Kidney tubule cell (primary cell): ENCODE results near the gene ZNF778.
"Not testable (repeated sequence)": the region's sequence is repeated elsewhere in the genome, so short reads cannot be mapped to it uniquely, and the experiment has no call there.

Source experiments
- DNase-seq: peaks from one replicate; pipeline ENCODE4 v3.0.0-alpha.2; 2018; ENCODE audit warnings: low spot score

Gene ZNF778

DNA sequence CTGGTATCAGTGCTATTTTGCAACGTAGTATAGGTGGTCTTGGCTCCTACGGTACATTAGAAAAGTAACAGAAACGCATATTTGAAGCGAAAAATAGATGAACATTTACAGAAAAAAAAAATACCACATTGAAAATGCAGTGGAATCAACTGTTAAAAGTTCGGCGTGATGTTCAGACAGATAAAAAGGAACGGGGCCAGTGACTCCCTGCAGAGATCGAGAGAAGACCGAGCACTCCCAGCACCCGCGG, 440 bp upstream of the ZNF778 start:
- no peak for DNase-seq

DNA sequence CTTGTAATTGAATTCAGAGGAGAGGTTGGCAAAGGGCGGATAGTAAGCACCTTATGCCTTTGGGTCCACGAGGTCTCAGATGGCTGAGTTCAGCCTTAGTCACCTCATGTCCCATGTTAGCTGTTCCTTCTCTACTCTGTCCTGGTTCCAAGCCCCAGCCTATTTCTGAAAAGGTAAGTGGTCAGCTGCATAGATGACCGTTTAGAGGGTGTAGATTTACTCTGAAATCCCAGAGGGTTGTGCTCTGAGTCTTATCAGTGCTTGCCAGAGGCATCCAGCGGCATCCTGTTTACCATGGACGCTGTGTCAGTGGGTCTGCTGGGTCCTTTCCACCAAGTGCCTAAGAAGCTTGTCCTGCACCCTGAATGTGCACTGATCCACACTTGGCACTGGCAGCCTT, 1.9 kb downstream of the ZNF778 start:
- no peak for DNase-seq

DNA sequence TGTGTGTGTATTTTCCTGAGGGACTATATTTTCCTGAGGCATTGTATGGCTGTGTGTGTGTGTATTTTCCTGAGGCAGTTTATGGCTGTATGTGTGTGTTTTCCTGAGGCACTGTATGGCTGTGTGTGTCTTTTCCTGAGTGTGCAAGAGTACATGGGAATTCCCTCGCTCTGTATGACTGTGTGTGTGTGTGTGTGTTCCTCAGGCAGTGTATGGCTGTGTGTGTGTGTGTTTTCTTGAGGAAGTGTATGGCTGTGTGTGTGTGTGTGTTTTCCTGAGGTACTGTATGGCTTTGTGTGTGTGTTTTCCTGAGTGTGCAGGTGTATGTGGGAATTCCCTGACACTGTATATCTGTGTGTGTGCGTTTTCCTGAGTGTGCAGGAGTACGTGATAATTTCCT, 4.1 kb downstream of the ZNF778 start:
- DNase-seq: no peak

DNA sequence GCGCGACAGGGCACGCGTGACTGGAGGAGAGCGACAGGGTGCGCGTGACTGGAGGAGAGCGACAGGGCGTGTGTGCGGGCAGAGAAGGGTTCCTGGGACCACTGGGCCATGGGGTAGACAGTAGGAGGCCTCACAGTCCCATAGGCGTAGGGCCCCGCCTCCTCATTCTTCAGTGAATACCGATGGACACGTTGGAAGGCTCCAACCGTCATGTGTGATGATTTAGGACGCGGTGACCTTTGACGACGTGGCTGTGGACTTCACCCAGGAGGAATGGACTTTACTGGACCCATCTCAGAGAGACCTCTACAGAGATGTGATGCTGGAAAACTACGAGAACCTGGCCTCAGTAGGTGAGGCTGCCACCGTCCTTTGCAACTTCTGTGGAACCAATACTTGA, 5.4 kb downstream of the ZNF778 start:
- no peak for DNase-seq

DNA sequence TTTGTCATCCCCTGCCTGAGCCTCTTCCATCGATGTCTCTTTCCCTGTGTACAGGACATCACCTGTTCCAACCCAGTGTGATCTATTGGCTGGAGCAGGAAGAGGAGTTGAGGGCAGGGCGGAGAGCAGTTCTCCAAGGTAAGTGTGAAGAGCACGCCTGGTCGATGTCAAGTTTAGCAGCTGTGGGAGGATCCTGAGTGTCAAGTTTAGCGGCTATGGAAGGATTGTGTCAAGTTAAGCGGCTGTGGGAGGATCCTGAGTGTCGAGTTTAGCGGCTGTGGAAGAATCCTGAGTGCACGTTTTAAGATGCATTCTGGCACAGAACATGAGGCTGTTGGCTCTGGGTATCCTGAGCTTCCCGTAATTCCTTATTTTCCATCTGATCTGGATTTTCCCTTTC, 7.2 kb downstream of the ZNF778 start:
- no peak for DNase-seq

DNA sequence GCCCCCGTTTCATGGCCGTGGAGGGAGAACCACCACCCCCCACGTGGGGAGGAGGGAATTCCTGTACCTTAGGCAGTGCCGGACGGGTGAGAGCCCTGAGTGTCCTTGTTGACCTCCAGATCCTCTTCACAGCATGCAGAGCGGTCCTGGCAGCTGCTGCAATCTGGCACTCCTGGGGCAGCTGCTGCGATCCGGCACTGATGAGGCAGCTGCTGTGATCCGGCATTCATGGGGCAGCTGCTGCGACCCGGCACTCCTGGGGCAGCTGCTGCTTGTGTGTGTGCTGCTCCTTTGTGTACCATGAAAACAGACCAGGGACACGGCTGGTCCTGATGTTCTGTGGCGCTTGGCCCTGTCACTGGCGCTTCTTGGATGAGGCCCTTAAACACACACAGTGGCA, 12.8 kb downstream of the ZNF778 start:
- no peak for DNase-seq

DNA sequence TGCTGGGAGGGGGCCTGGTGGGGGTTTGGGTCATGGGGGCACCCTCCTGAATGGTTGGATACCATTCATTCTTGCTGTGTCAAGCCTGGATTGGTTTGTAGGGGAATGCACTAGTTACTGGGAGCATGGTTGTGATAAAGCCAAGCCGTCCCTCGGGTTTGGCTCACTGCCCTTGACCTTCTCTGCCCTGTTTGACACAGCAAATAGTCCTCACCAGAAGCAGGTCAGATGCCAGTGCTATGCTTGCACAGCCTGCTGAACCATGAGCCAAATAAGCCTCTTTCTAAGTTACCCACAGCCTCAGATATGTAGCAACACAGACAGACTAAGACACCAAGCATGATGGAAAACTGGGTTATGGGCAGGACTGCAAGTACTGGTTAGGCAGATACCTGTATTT, 14.6 kb downstream of the ZNF778 start:
- no peak for DNase-seq

DNA sequence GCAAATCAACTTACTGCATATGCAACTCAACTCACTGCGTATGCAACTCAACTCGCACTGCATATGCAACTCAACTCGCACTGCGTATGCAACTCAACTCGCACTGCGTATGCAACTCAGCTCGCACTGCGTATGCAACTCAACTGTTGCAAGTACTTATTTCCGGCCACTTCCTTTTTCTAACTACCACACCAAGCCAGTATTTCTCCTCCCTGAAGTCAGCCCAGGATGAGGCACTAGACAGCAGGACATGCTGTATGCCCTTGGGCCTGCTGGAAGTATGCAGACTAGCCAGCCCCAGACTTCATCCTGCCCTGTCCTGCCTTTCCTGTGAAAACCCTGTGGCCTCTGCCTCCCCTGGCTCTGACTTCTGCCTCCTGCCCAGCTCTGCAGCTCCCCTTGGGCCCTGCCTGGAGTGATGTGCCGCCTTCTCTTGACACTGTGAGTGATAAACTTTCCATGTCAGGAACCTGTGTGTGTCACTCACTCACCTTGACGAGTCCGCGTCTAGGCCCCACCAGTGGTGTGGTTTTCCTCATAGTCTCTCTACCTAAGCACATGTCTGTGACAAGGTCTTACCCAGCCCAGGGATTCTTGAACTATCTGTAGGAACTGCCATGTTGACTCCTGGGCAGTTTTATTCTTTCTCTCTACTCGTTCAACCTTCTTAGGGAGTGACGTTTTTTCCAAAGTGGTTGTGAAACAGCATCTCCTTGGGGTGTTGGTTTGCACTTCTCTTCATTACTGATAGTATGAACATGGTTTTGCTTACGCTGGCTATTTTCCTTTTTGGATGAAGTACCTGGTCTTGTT, 16.4 kb downstream of the ZNF778 start:
- no peak for DNase-seq

DNA sequence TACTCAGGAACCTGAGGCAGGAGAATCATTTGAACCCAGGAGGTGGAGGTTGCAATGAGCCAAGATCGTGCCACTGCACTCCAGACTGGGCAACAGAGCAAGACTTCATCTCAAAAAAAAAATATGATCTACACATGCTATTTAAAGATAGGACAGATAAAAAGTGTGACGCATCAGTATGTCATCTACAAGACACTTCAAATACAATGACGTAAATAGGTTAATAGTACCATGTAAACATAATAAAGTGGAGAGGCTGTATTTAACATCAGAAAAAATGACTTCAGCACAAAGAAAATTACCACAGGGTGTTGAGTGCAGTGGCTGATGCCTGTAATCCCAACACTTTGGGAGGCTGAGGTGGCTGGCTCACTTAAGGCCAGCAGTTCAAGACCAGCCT, 20.2 kb downstream of the ZNF778 start:
- DNase-seq: no peak

DNA sequence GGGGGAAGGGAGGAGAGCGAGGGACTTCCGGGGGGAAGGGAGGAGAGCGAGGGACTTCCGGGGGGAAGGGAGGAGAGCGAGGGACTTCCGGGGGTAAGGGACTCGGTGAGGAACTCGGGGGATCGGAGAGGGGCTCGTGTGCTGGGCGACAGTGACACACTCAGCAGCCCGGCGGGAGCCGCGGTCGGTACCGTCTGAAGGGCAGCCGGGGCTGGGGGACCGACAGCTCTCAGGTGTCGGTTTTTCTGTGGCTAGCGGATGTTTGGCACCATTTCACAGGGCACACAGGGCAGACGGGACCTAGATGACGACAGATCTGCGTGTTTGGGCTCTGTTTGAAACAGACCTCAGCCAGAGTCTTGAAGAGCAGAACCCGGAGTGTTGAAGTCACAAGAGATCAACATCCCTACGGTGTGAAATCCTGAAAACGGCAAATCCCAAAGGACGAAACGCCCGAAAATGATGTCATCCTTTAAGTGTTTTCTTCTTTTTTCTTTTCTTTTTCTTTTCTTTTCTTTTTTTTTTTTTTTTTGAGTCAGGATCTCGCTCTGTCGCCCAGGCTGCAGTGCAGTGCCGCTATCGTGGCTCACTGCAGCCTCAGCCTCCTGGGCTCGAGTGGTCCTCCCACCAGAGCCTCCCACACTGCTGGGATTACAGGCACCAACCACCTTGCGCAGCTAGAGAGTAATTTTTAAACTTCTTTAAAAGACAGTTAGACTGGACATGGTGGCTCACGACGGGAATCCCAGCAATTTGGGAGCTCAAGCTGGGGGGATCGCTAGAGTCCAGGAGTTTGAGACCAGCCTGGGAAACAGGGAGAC, 23.9 kb downstream of the ZNF778 start:
- DNase-seq: peak; percentile 73

DNA sequence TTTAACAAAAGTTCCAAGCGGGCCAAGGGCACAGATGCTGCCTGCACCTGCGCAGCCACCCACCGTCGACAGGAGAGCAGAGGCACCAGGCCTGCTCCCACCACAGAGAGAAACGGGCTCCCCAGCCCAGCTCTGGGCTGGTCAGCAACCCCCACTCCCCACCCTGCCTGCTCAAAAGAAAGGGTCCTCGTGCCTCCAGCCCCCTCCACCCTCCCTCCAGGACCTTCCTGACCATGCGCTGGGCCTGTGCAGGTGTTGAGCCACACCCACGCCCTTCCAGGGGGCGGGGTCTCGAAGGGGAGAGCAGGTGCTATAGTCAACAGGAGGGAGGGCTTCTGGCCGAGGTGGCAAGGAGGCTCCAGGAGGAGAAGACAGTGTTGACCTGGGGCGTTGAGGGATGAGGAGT, 25.3 kb downstream of the ZNF778 start:
- no peak for DNase-seq

DNA sequence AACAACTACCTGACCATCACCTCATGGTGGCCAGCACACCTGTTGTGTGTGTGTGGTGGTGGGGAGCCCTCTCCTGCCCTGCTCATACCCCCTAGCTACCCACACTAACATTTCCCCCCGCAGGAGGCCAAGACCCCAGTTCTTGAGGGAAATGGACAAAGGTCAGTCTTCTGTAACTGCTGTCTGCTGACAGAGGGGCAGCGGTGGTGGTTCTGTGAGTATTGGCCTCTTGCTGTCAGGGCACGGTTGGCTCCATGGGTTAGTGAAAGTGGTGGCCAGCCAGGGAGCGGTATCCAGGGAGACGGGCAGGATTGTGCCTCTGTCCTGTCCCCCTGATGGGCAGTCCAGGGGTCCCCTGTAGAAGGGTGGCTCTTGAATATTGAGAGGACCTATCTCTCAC, 26.2 kb downstream of the ZNF778 start:
- DNase-seq: no peak

DNA sequence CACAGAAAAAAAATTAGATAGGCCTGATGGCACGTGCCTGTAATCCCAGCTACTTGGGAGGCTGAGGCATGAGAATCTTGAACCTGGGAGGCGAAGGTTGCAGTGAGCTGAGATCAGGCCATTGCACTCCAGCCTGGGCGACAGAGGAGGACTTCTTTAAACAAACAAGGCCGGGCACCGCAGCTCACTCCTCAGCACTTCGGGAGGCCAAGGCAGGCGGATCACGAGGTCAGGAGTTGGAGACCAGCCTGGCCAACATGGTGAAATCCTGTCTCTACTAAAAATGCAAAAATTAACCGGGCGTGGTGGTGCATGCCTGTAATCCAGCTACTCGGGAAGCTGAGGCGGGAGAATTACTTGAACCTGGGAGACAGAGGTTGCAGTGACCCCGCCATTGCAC, 26.8 kb downstream of the ZNF778 start:
- not testable (repeated sequence) for DNase-seq

DNA sequence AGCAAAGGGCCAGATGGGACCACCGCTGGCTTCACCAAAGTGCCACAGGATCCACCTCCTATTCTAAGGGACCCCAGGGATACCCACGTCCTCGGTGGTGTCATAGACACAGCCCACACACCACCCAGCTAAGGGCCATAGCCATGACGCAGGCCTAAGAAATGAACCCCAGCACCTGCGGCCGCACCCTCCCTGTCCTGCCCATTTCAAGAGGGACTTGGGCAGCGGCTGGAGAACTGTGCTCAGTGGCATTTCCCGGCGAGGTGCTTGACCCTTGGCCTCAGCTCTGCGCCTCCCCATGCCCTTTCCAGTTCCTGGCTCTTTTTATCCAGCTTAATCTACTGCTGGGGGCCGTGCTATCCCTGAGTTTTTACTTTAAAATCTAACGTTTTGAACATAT, 27.3 kb downstream of the ZNF778 start:
- DNase-seq: no peak

DNA sequence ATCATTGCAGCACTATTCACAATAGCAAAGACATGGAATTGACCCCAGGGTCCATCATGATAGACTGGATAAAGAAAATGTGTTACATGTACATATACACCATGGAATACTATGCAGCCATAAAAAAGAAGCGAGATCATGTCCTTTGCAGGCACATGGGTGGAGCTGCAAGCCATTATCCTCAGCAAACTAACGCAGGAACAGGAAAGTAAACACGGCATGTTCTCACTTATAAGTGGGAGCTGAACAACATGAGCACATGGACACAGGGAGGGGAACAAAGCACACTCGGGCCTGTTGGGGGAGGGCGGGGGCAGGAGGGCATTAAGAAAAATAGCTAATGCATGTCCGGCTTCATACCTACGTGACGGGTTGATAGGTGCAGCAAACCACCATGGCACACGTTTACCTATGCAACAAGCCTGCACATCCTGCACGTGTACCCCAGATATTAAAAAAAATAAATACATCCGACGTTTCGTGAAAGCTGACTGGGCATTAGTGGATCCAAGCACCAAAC, 28.9 kb downstream of the ZNF778 start:
- DNase-seq: no peak

DNA sequence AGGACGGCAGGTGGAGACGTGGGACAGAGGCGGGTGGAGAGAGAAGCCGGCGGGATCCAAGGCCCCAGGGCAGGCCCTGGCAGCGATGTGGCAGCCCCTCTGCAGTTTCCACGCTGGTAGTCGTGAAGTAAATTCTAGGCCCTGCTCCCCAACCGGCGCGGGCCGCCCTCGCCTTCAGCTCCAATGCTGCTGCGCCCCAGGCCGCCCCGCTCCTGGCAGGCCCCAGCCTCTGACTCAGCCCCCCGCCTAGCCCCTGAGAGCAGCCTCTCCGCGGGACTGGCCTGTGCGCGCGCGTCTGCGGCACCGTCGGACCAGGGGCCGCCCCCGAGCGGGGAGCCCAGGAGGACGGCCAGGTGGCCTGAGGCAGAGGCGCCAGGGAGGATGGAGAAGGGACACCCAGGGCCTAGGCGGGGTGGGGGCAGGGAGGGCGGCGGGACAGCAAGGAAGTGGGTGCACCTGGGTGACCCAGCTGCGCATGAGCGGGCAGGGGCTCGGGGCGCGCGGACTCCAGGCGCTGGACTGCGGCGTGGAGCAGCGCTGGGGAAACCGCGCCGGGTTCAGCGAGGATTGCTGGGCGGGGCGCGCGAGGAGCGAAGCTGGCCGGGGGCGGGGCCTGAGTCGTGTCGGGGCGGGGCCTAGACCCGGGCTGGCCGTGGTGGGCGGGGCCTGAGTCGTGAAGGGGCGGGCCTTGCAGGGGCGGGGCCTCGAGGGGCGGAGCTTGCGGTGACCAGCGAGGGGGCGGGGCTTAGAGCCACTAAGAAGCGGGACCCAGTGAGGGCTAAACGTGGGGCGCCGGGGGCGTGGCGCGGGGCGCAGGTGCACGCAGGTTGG, 29.6 kb downstream of the ZNF778 start:
- peak; percentile 83 for DNase-seq

DNA sequence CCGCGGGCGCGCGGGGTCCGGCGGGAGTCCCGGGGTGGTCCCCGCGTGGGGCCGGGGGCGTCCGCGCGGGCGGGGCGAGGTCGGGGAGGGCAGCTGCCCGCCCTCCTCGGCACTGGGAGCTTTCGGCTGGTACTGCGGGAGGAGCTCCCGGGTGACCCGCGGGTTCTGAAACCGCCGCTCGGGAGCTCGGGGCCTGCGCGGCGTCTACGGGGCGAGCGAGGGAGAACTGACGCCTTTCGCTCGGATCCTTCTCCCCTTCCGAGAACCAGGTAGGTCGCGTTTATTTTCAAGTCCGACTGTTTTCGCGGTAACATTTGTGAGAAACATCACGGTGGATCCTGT, 30.2 kb downstream of the ZNF778 start:
- DNase-seq: not testable (repeated sequence)

DNA sequence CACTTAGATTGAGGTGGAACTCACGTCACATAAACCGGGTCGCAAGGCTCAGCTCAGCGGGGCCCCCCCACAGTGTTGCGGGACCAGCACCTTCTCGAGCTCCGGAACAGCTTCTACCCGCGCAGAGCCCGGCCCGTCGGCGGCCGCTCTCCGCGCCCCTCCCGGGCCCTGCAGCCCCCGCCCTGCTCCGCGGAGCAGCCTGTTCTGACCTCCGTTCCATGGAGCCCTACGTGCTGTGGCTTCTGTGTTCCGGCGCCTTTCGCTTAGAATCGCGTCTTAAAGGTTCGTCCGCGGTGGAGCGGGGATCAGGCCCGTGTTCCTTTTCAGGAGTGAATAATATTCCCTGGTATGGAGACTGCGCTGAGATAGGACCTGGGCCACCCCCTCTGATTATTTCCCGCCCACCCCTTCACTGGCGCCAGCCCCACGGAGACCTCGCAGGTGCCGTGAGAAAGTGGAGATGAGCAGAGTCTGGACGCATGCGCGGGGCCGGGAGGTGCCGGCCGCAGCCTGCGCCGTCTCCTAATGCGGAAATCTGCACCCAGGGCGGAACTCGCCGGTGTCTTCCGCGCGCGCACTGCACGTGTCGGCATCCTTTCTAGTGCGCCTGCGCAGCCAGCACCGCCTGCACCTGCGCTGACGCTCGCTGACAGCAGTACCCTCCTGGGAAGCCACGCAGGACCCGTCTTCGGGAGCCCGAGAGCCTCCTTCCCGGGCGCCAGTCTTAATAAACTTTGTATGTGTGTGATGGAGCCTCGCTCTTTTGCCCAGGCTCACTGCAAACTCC, 30.9 kb downstream of the ZNF778 start:
- no peak for DNase-seq

DNA sequence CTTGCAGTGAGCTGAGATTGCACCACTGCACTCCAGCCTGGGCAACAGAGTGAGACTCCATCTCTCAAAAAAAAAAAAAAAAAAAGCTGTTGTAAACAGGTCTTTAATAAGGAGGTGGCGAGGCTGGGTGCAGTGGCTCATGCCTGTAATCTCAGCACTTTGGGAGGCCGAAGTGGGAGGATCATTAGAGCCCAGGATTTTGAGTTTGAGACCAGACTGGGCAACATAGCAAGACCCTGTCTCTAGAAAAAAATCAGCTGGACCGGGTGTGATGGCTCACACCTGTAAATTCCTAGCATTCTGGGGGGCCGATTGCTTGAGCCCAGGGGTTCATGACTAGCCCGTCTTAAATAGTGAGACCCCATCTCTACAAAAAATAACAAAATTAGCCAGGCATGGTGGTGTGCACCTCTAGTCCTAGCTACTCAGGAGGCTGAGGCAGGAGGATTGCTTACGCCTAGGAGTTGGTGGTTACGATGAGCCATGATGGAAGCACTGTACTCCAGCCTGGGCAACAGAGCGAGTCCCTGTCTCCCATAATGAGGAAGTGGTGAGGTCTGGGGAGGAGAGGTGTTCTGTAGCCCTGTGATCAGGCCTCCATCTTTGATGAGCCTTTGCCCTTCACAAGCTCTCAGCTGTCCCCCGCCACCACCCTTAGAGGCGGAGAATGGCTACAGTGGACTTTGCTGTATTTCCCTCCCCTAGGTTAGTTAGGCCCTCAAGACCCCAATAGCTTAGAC, 36.2 kb downstream of the ZNF778 start:
- no peak for DNase-seq

DNA sequence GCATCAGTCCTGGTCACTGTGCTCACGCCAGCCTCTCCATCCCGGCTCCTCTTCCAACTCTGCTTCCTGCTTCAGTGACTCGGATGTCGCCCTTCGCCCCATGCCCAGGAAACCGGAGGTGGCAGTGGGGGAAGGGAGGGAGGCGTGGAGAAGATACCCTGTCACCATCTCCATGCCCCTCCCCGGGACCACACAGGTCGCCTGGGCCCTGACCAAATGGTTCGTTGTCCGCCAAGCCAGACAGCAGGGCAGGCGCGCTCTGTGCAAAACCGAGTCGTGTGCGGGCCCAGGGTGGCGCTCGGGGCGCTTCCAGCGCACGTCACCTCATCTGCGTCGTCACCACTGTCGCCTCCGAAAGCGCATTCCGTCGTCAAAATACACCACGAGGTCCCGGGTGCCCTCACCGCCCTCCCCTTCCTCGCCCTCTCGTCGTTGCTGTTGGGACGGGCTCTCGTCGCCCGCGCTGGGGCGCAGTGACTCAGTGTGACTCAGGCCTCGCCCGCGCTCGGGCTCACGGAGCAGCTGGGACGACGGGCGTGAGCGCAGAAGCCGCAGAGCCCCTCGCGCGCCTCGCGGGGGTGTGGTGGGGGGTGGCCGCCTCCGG, 39.2 kb downstream of the ZNF778 start:
- peak; percentile 77 for DNase-seq

DNA sequence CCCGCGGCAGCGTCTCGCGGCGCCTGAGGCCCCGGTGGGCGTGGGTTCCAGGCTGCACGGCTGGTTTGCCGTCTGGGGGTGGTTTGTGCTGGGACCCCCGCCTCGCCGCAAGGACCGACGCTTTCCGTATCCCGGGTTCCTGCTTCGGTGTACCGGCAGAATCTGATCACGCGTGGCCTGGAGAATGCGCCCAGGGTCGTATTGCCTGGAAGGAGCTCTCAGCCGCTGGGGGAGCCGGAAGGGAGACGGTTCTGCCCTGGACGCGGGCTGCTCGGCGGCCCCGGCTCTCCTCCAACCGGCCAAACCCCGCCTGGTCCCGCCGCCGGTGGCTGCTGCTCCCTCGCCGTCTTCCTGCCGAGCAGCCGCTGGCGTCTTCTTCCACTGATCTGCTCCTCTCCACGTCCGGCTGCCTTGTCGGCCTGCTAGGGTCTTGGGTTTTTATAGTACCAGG, 39.8 kb downstream of the ZNF778 start:
- no peak for DNase-seq
